NCI-H146 (cell line): Measurements from ENCODE around the gene C10orf90.

Experiments
- DNase-seq: peaks from one replicate; lab custom pipeline; 2025; lab: John Stamatoyannopoulos, UW

C10orf90 gene

GRCh38 chr10:126634347-126634746 is 36.1 kb downstream of the C10orf90 start:
- DNase-seq: no peak

DNA sequence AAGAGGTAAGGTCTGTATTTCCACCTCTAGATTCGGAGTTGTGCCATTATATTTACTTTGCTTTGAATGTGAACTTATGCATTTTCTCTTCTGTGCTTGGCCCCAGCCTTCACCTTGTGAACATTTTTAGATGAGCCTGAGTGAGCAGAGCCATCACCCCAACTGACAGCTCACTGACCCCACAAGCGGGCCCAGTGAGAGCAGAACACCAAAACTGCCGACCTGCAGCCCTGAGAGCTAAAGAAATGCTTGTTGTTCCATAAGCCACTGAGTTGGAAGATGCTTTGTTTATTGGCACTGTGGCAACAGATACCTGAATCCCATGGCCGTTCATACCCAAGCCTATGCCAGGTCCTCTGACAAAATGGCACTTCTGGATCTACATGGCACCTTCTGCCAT is 37.8 kb downstream of the C10orf90 start:
- no peak for DNase-seq

DNA sequence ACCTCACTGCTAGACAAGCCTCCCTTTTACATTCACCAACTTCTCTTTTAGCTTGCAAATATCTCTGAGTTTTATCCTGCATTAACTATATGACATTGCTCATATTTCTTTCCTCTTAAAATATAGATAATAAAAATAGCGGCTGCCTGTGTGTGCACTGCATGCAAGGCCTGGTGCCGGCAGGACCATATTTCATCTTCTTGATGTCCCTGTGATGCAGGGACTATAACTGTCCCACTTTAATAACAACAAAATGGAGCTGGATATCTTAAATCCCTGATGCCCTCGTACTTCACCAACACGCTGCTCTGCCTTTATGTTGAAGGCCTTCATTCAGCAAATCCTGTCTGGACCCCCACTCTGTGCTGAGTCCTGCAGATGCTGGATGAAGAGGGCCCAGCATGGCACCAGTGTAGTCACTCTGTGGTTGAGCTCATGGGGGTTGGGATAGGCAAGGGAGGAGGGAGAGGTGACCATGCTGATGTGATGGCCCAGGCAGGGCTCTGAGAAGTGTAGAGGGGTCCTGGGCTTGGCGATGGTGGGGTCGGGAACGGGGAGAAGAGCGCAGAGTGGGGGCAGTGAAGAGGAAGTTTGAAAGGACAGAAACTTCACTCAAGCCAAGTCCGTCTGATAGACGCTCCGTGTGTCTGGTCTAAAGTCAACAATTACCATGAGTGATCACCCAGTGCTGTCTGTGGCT is 40.4 kb downstream of the C10orf90 start:
- no peak for DNase-seq

DNA sequence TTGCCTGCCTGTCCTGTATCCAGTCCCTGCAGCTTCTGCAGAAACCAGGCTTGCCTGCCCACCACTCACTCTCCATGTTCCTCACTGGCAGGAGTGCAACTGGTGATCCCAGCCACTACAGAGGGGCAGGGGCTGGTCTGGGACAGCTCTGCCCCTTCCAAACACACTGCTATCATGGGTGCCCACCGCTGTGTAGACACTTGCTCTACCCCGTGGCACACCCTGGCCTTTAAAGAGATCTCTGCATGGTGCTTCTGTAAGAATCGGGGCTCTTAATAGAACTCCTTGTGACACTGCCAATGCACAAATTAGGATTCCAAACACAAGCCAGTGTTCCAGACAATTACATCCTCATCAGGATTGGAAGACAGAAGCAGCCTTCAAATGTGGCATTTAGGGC is 41.7 kb downstream of the C10orf90 start:
- DNase-seq: no peak

GRCh38 chr10:126621846-126622245 is 48.6 kb downstream of the C10orf90 start:
- DNase-seq: no peak

GRCh38 chr10:126618466-126618865 is 52.0 kb downstream of the C10orf90 start:
- no peak for DNase-seq

GRCh38 chr10:126617733-126618132 is 52.8 kb downstream of the C10orf90 start:
- DNase-seq: no peak

DNA sequence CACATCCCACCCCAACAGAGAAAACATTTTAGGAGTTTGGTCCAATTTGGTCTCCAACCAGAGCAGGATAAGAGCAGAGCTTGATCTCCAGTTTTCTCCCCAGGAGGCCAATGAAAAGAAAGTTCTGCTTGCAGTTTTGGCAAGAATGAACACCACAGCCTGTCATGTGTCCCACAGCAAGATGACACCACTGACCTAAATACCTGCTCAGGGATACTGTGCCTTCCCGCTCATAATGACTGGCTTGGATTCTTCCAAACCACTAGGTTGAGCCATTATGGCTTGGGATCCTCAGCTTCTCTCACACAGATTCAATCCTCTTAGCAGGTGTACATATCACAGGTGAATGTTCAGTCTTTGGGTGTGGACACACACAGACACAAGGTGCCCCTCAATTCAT is 53.3 kb downstream of the C10orf90 start:
- DNase-seq: no peak

GRCh38 chr10:126616737-126617136 is 53.8 kb downstream of the C10orf90 start:
- no peak for DNase-seq

GRCh38 chr10:126611303-126611702 is 59.2 kb downstream of the C10orf90 start:
- DNase-seq: no peak

DNA sequence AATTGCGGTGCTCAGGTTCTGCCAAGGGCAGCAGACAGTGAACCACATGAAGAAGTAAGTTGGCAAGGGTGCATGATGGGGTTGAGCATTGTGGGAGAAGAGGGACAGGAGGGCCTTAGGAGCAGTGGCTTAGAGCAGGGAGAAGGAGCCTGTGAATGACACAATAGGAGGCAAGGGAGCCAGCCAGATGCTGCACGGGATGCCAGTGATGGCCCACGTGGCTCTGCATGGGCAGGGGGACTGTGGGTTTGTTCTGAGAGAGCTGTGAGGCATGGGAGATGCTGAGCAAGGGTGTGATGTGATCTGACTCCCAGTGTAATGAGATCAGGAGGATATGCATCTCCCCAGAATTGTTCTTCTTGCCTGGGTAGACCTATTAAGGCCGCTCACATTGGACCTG is 60.9 kb downstream of the C10orf90 start:
- DNase-seq: peak; percentile 26

DNA sequence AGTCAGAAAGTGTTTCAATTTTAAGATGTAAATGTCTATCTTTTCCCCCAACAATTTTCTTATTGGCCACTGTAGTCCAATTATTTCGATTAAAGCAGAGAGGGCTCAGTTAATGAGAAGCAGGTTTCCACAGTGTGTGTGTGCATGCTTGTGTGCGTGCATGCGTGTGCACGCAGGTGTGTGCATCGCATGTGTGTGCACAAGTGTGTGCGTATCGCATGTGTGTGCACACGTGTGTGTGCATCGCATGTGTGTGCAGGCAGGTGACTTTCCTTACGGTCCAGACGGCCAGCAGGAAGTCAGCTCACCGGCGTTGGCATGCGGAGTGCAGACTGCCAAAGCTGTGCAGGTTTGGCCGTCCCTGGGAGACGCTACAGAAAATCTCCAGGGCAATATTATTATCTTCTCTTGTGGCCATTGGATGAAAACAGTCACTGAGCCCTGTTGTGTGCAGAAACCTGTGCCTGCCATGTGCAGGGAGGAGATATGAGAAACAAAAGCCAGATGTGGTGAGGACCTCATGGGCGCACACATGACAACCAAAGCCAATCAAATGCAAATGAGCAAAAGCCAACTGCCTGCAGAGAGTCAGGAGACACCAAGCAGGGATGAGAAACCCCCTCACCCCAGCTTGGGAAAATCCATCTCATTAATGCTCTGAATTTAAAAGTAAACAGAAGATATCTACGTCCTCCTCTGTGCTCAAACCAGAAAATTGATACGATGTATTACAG is 70.4 kb downstream of the C10orf90 start:
- no peak for DNase-seq

DNA sequence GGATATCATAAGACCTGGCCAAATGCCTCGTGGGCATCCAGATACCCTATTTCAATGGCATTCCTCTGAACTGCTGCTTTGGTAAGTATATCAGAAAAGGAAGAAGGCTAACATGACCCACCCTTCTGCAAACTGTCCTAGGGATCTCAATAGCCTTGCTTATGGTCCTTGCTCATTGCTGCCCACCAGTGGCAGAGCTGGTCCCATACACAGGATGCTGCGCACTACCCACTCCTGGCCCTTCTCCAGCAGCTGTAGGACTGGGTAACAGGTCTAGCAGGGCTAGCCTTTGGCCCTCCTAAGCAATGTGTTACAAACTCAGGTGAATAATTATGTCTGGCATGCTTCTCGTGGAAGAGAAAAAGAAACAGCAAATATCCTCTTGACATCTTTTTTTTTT is 72.5 kb downstream of the C10orf90 start:
- peak; percentile 73 for DNase-seq

GRCh38 chr10:126597211-126597610 is 73.3 kb downstream of the C10orf90 start:
- no peak for DNase-seq

GRCh38 chr10:126596472-126597016 is 73.9 kb downstream of the C10orf90 start:
- DNase-seq: no peak

GRCh38 chr10:126595160-126595559 is 75.3 kb downstream of the C10orf90 start:
- DNase-seq: no peak

- DNase-seq: no peak
Measured at GRCh38 chr10:126593968-126594701, 76.4 kb downstream of the C10orf90 start.

DNA sequence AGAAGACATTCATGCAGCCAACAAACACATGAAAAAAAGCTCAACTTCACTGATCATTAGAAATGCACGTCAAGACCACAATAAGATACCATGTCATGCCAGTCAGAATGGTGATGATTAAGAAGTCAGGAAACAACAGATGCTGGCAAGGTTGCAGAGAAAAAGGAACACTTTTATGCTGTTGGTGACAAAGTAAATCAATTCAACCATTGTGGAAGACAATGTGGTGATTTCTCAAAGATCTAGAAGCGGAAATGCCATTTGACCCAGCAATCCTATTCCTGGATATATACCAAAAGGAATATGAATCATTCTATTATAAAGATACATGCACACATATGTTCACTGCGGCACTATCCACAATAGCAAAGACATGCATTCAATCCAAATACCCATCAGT is 77.6 kb downstream of the C10orf90 start:
- DNase-seq: no peak

- no peak for DNase-seq
Measured at GRCh38 chr10:126588024-126588423, 82.5 kb downstream of the C10orf90 start.

DNA sequence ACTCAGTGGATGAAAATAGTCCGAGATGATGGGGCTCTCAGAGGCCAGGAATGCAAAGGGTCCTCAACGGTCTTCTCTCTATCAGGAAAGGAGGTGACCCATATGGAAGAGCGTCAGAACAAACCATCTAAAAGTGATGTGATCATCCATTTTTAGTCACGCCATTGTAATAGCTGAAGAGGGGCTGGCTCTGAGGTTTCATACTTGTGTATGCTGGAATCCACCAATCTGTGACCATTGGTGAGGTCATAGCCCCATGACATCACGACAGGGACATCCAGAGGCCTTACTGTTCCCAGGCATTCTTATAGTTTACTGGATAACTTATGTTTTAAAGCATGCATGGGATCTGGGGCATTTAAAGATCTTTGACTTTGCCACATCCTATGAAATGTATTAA is 83.6 kb downstream of the C10orf90 start:
- no peak for DNase-seq

- DNase-seq: no peak
Measured at GRCh38 chr10:126586128-126586527, 84.4 kb downstream of the C10orf90 start.

- peak; percentile 15 for DNase-seq
Measured at GRCh38 chr10:126585249-126586017, 85.1 kb downstream of the C10orf90 start.
